Endothelial cell of umbilical vein (primary cell): Measurements from ENCODE around the gene CPPED1. TPM values are rescaled to one million over a fixed set of nuclear protein-coding genes. Genes with fewer than 3 reads are reported as not detected.

Source experiments
- BruUV-seq: library from RNA; stranded (reverse); fragments of 400-500 nt; replicated peaks from 2 replicates; lab custom pipeline; 2021; lab: Mats Ljungman, UMichigan
- CTCF ChIA-PET: fragments of 300-600, 350-600 bp; sonication (Branson Sonifier 250); formaldehyde crosslinking; loops from one replicate; lab custom pipeline; 2021; ENCODE audit warnings: antibody characterized with exemption, inconsistent platforms; lab: Charles Lee
- POLR2A ChIA-PET: fragments of 300-600, 350-600 bp; sonication (Branson Sonifier 250); formaldehyde crosslinking; loops from one replicate; lab custom pipeline; 2021; ENCODE audit warnings: antibody characterized with exemption, inconsistent platforms; lab: Charles Lee
- DNase-seq: peaks from one replicate; pipeline ENCODE4 v3.0.0-alpha.2; 2011; ENCODE audit warnings: low read depth, low spot score
- FAIRE-seq: peaks from 2 replicates; lab custom pipeline; 2011; peaks lifted over from hg19 to GRCh38; lab: Jason Lieb, UNC
- H2AFZ ChIP-seq: 2 replicates; pipeline ENCODE4 v1.6.0; 2012; ENCODE audit warnings: low read depth, low read length, control low read depth, inconsistent platforms
- H3K27ac ChIP-seq: 2 replicates; pipeline ENCODE4 v1.5.1; 2011; ENCODE audit warnings: low read depth, mild to moderate bottlenecking, control low read depth, low read length, moderate library complexity; ENCODE audit not compliant: insufficient read depth
- H3K27me3 ChIP-seq, 2 experiments: 2 replicates each; pipeline versions ENCODE4 v1.6.0 to v1.6.1; 2011; ENCODE audit warnings: low read length in 2 of 2, mixed read lengths in 1 of 2; ENCODE audit not compliant: control insufficient read depth in 2 of 2, insufficient read depth in 2 of 2
- H3K36me3 ChIP-seq, 2 experiments: 2 replicates in 1 of 2; 3 replicates in 1 of 2; pipeline ENCODE4 v1.5.1; 2011; ENCODE audit warnings: low read length in 2 of 2, mild to moderate bottlenecking in 1 of 2, moderate library complexity in 1 of 2; ENCODE audit not compliant: control insufficient read depth in 2 of 2, insufficient read depth in 2 of 2; ENCODE audit errors: extremely low read depth in 1 of 2
- H3K4me1 ChIP-seq: 3 replicates; pipeline ENCODE4 v1.5.1; 2011; ENCODE audit warnings: mild to moderate bottlenecking, low read length; ENCODE audit not compliant: control insufficient read depth, insufficient read depth; ENCODE audit errors: extremely low read depth
- H3K4me2 ChIP-seq: 2 replicates; pipeline ENCODE4 v1.6.1; 2011; ENCODE audit warnings: low read length, control low read depth, mixed read lengths; ENCODE audit not compliant: insufficient read depth
- H3K4me3 ChIP-seq, 3 experiments: fragments of 200-600 bp in 1 of 3; sonication (generic), shearing (Covaris generic) in 1 of 3; replicated peaks in 1 of 3; 2 replicates each; pipeline ENCODE4 v1.5.1; 2011 to 2016; ENCODE audit warnings: control low read depth in 3 of 3, low read length in 3 of 3, mild to moderate bottlenecking in 2 of 3, inconsistent platforms in 1 of 3, low read depth in 1 of 3, moderate library complexity in 1 of 3; ENCODE audit not compliant: insufficient read depth in 1 of 3
- H3K79me2 ChIP-seq: 2 replicates; pipeline ENCODE4 v1.6.0; 2012; ENCODE audit warnings: low read length, inconsistent platforms; ENCODE audit not compliant: control insufficient read depth, insufficient read depth
- H3K9ac ChIP-seq: replicated peaks from 2 replicates; pipeline ENCODE3; 2011; ENCODE audit warnings: low read length, control low read depth; ENCODE audit not compliant: insufficient read depth; ENCODE audit errors: extremely low read depth
- H3K9me1 ChIP-seq: replicated peaks from 3 replicates; pipeline ENCODE4 v1.6.0; 2011; ENCODE audit warnings: mild to moderate bottlenecking, low read length; ENCODE audit not compliant: control insufficient read depth, insufficient read depth; ENCODE audit errors: extremely low read depth
- H3K9me3 ChIP-seq: replicated peaks from 2 replicates; pipeline ENCODE4 v1.5.1; 2012; ENCODE audit warnings: low read length, inconsistent platforms; ENCODE audit not compliant: control insufficient read depth, insufficient read depth
- H4K20me1 ChIP-seq: replicated peaks from 2 replicates; pipeline ENCODE3; 2011; ENCODE audit warnings: mild to moderate bottlenecking, low read length; ENCODE audit not compliant: control insufficient read depth, insufficient read depth; ENCODE audit errors: extremely low read depth
- CTCF ChIP-seq, 2 donors: IDR thresholded peaks; 1 replicate in 1 of 2; 2 replicates in 1 of 2; pipeline ENCODE4 v1.5.1; 2011; ENCODE audit warnings: low read length in 2 of 2, mild to moderate bottlenecking in 2 of 2, moderate library complexity in 2 of 2, control low read depth in 1 of 2, inconsistent platforms in 1 of 2, low read depth in 1 of 2; ENCODE audit not compliant: insufficient read depth in 1 of 2; ENCODE audit errors: extremely low read depth in 1 of 2
- FOS ChIP-seq: IDR thresholded peaks from 2 replicates; pipeline ENCODE4 v1.6.1; 2011; ENCODE audit warnings: mild to moderate bottlenecking, low read length, moderate library complexity, borderline replicate concordance; ENCODE audit not compliant: insufficient read depth
- GATA2 ChIP-seq: IDR thresholded peaks from 2 replicates; pipeline ENCODE4 v1.7.0; 2011; ENCODE audit warnings: low read depth, mild to moderate bottlenecking, moderate library complexity, mixed read lengths, low read length; ENCODE audit not compliant: insufficient read length, insufficient read depth
- JUN ChIP-seq: IDR thresholded peaks from 2 replicates; pipeline ENCODE4 v1.6.1; 2011; ENCODE audit warnings: borderline replicate concordance, low read depth; ENCODE audit not compliant: insufficient read length, insufficient read depth
- MAX ChIP-seq: IDR thresholded peaks from 2 replicates; pipeline ENCODE4 v1.6.1; 2011; ENCODE audit not compliant: insufficient read depth, insufficient read length
- POLR2A ChIP-seq: IDR thresholded peaks from 2 replicates; pipeline ENCODE4 v1.6.1; 2012; ENCODE audit warnings: low read depth, mild to moderate bottlenecking, control low read depth, low read length
- POLR2AphosphoS5 ChIP-seq: IDR thresholded peaks from 2 replicates; pipeline ENCODE4 v1.6.1; 2012; ENCODE audit warnings: low read depth, mild to moderate bottlenecking, control low read depth, low read length, moderate library complexity; ENCODE audit not compliant: insufficient read depth
- dilution Hi-C: fragments of 300-500 bp; cut with MboI; formaldehyde crosslinking; loops from one replicate; pipeline ENCODE4 v1.15.0; 2019; ENCODE audit warnings: low sequenced_read_pairs; ENCODE audit not compliant: extremely low pct_ligation_motif_present
- intact Hi-C: fragments of 100-400 bp; cut with micrococcal nuclease; formaldehyde crosslinking; loops from one replicate; pipeline ENCODE4 v1.10.0; 2022
- polyA plus RNA-seq, 4 experiments: library from polyadenylated mRNA; depleted of rRNA in 3 of 4; stranded (reverse) in 3 of 4; unstranded in 1 of 4; fragments of >200 nt; gene quantifications; 2 replicates each; pipeline versions ENCODE4 v1.2.1 to v1.2.3, GENCODE V29; 2011 to 2012; ENCODE audit warnings: missing spikeins in 1 of 4
- total RNA-seq: library from RNA; stranded (reverse); gene quantifications from 2 replicates; pipeline ENCODE4 v1.2.3, GENCODE V29; 2021

Gene CPPED1
- total and polyA plus RNA-seq, 2 donors (not counting 3 experiments of a cell fraction or from before 2014, with no cell fraction given), result 27.9 to 59.3 TPM

- dilution Hi-C loops, result no loop called here
Observed at GRCh38 chr16:12742741-12743140, 60.9 kb downstream of the CPPED1 start.

GRCh38 chr16:12740986-12741610 is 62.6 kb downstream of the CPPED1 start:
- H3K79me2 ChIP-seq, result no peaks in the 10 kb centered on the region
- TF ChIP-seq FOS (no peak), GATA2 (no peak), POLR2AphosphoS5 (no peak), MAX (no peak), POLR2A (no peak), CTCF (IDR thresholded peaks at IDR 0.05; ENCODE audit: extremely low read depth in 1 of 2, insufficient read depth in 1 of 2, low read depth in 1 of 2, low read length in 2 of 2) (no peak)
- H3K27me3 ChIP-seq, result no peaks in the 10 kb centered on the region
- no peak overlapping the region for H3K27ac ChIP-seq
- H3K36me3 ChIP-seq, result peaks cover 0 to 2% of the 10 kb centered on the region in 2 experiments
- no peaks in the 10 kb centered on the region for H3K9me1 ChIP-seq
- H3K4me1 ChIP-seq, result no peaks in the 10 kb centered on the region
- H4K20me1 ChIP-seq, result no peaks in the 10 kb centered on the region
- no peak overlapping the region for H3K4me3 ChIP-seq
- no peaks in the 10 kb centered on the region for H3K9me3 ChIP-seq
- no peak overlapping the region for H3K9ac ChIP-seq
- POLR2A ChIA-PET, result no interaction called here
- no peak for DNase-seq
- intact Hi-C loops, result no loop called here
- dilution Hi-C loops, result no loop called here
- CTCF ChIA-PET, result interaction anchor here (0.9 kb wide), 1 partner anchor 9 kb away, joined by 3 read pairs; no protein-coding TSS in a partner anchor
- no TSS peak for BruUV-seq
- no peak overlapping the region for H3K4me2 ChIP-seq
- H2AFZ ChIP-seq, result no peak overlapping the region
- no peak for FAIRE-seq

More at GRCh38 chr16:12742741-12743140, 60.9 kb downstream of the CPPED1 start:
- Histone ChIP-seq H3K9me1 (no peaks in the 10 kb centered on the region), H3K4me2 (no peak overlapping the region), H4K20me1 (no peaks in the 10 kb centered on the region), H2AFZ (no peak overlapping the region), H3K27me3 (no peaks in the 10 kb centered on the region), H3K27ac (no peak overlapping the region), H3K9me3 (no peaks in the 10 kb centered on the region), H3K79me2 (no peaks in the 10 kb centered on the region), H3K4me3 (no peak overlapping the region), H3K4me1 (no peaks in the 10 kb centered on the region), H3K36me3 (peaks cover 0 to 2% of the 10 kb centered on the region in 2 experiments), H3K9ac (no peak overlapping the region)
- ChIA-PET CTCF (interaction anchor here (1.0 kb wide), 1 partner anchor 75 kb away, joined by 3 read pairs; no protein-coding TSS in a partner anchor), POLR2A (interaction anchor here (0.5 kb wide), 1 partner anchor 9 kb away, joined by 5 read pairs; no protein-coding TSS in a partner anchor)
- intact Hi-C loops, result no loop called here
- no TSS peak for BruUV-seq
- no peak for DNase-seq
- FAIRE-seq, result no peak
- TF ChIP-seq JUN, result no peak
